Ovary (tissue), 3 donors: Measurements from ENCODE around the gene GREM2.

Experiments used
- EP300 ChIP-seq: sonication (generic); formaldehyde crosslinking; IDR thresholded peaks from one replicate; pipeline ENCODE4 v1.6.1; 2017; ENCODE audit warnings: antibody characterized with exemption
- POLR2A ChIP-seq: fragments of 450-650 bp; IDR thresholded peaks from one replicate; pipeline ENCODE4 v1.6.1; 2017; ENCODE audit warnings: antibody characterized with exemption, mild to moderate bottlenecking, moderate library complexity
- TF ChIP-seq, protein P1 (sequence below), 3 donors: fragments of 450-650 bp in 2 of 3; fragments of 200-600 bp in 1 of 3; IDR thresholded peaks; one replicate each; pipeline versions ENCODE4 v1.5.1 to v1.8.0; 2016 to 2022; ENCODE audit warnings: antibody characterized with exemption in 3 of 3, mild to moderate bottlenecking in 1 of 3
- donor health status: DM: no; HTN: no; CAD: no.

DNA sequence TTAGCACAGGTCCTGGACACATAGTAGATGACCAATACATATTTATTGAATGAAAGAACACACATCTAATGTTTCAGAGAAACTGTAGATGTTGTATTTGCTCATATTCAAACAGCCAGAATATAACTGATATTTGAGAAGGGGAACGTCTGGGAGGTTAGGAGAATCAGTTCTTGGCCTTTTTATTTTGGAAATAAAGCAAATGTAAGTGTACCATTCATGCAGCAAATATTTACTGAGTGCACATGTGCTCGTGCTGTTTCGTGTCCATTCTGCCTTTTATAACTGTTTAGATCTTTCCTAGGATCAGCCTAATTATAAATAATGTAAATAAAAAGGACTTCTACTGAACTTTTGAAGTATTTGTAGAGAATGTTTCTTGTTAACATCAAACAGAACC, 103.8 kb downstream of the GREM2 start:
- TF ChIP-seq, protein P1, sequence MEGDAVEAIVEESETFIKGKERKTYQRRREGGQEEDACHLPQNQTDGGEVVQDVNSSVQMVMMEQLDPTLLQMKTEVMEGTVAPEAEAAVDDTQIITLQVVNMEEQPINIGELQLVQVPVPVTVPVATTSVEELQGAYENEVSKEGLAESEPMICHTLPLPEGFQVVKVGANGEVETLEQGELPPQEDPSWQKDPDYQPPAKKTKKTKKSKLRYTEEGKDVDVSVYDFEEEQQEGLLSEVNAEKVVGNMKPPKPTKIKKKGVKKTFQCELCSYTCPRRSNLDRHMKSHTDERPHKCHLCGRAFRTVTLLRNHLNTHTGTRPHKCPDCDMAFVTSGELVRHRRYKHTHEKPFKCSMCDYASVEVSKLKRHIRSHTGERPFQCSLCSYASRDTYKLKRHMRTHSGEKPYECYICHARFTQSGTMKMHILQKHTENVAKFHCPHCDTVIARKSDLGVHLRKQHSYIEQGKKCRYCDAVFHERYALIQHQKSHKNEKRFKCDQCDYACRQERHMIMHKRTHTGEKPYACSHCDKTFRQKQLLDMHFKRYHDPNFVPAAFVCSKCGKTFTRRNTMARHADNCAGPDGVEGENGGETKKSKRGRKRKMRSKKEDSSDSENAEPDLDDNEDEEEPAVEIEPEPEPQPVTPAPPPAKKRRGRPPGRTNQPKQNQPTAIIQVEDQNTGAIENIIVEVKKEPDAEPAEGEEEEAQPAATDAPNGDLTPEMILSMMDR (IDR thresholded peaks at IDR 0.05): no peak
- TF ChIP-seq POLR2A (no peak), EP300 (no peak)
